IPS-NIHi11 (cell line): Measurements from ENCODE around the gene PSME4.
A peak's percentile ranks its signal among the peaks of the same experiment; 100 is the strongest.
"Not testable (repeated sequence)": the region's sequence is repeated elsewhere in the genome, so short reads cannot be mapped to it uniquely, and the experiment has no call there.

Source experiments
- DNase-seq: peaks from one replicate; pipeline ENCODE4 v3.0.0; 2012; ENCODE audit warnings: mixed read lengths, low spot score

PSME4 gene

GRCh38 chr2:53964987-53965687 is 5.7 kb downstream of the PSME4 start:
- no peak for DNase-seq

GRCh38 chr2:53964257-53964952 is 6.4 kb downstream of the PSME4 start:
- DNase-seq: no peak

- not testable (repeated sequence) for DNase-seq
These were observed 9.1 kb downstream of the PSME4 start for GRCh38 chr2:53961478-53962216.

- DNase-seq: no peak
These were observed 10.3 kb downstream of the PSME4 start for GRCh38 chr2:53960476-53960875.

GRCh38 chr2:53958443-53958842 is 12.3 kb downstream of the PSME4 start:
- no peak for DNase-seq

- no peak for DNase-seq
These were observed 18.3 kb downstream of the PSME4 start for GRCh38 chr2:53952519-53952918.

- DNase-seq: no peak
These were observed 21.3 kb downstream of the PSME4 start for GRCh38 chr2:53949457-53949856.

- DNase-seq: no peak
These were observed 25.3 kb downstream of the PSME4 start for GRCh38 chr2:53945538-53945937.

GRCh38 chr2:53944542-53944941 is 26.3 kb downstream of the PSME4 start:
- no peak for DNase-seq

- DNase-seq: no peak
These were observed 28.5 kb downstream of the PSME4 start for GRCh38 chr2:53942280-53942679.

GRCh38 chr2:53941749-53942148 is 29.0 kb downstream of the PSME4 start:
- no peak for DNase-seq

GRCh38 chr2:53939656-53940055 is 31.1 kb downstream of the PSME4 start:
- no peak for DNase-seq

GRCh38 chr2:53938904-53939303 is 31.9 kb downstream of the PSME4 start:
- DNase-seq: no peak

- DNase-seq: no peak
These were observed 37.5 kb downstream of the PSME4 start for GRCh38 chr2:53933329-53933728.

GRCh38 chr2:53926321-53926720 is 44.5 kb downstream of the PSME4 start:
- DNase-seq: not testable (repeated sequence)

GRCh38 chr2:53913721-53914120 is 57.1 kb downstream of the PSME4 start:
- no peak for DNase-seq

GRCh38 chr2:53911434-53912189 is 59.2 kb downstream of the PSME4 start:
- DNase-seq: peak; percentile 12

GRCh38 chr2:53907582-53907981 is 63.2 kb downstream of the PSME4 start:
- no peak for DNase-seq

- no peak for DNase-seq
These were observed 65.4 kb downstream of the PSME4 start for GRCh38 chr2:53905396-53905795.

- no peak for DNase-seq
These were observed 67.8 kb downstream of the PSME4 start for GRCh38 chr2:53903011-53903410.

- no peak for DNase-seq
These were observed 69.6 kb downstream of the PSME4 start for GRCh38 chr2:53901192-53901591.

- no peak for DNase-seq
These were observed 73.9 kb downstream of the PSME4 start for GRCh38 chr2:53896864-53897263.
